Measurements from ENCODE around the gene ARSK. TPM values are rescaled to one million over a fixed set of nuclear protein-coding genes. Genes with fewer than 3 reads are reported as not detected.

The ARSK gene
- total RNA-seq, 6 experiments from 2014 or later = 2.1 to 4.9 (median 4.0) TPM

- DNase-seq (no peak), ATAC-seq (no peak)
- intact Hi-C loops (cut with DNase I) = no loop called here
- H3K27ac ChIP-seq = no peak overlapping the region
- TF ChIP-seq CTCF (IDR thresholded peaks at IDR 0.05) = no peak
- TF ChIP-seq POLR2A (IDR thresholded peaks at IDR 0.05) = no peak
- no peaks in the 10 kb centered on the region for H3K27me3 ChIP-seq
- no peaks in the 10 kb centered on the region for H3K9me3 ChIP-seq
- H3K36me3 ChIP-seq = peaks cover 0 to 32% (median under 1%) of the 10 kb centered on the region in 4 donors
- H3K4me3 ChIP-seq = no peak overlapping the region
- no peaks in the 10 kb centered on the region for H3K4me1 ChIP-seq
These were observed 26.3 kb upstream of the ARSK start for GRCh38 chr5:95528565-95528964.

GRCh38 chr5:95530416-95530815 is 24.5 kb upstream of the ARSK start:
- H3K4me3 ChIP-seq = no peak overlapping the region
- DNase-seq = no peak
- 100% methylated on average over 1 of the region's 2 CpGs for WGBS (ENCODE audit: insufficient coverage, low coverage, low lambda C conversion rate, missing lambda C conversion rate)
- TF ChIP-seq POLR2A (IDR thresholded peaks at IDR 0.05) (no peak), CTCF (IDR thresholded peaks at IDR 0.05) (no peak)
- H3K36me3 ChIP-seq = peaks cover 0 to 24% (median 0%) of the 10 kb centered on the region in 4 donors
- no peaks in the 10 kb centered on the region for H3K27me3 ChIP-seq
- no peak for ATAC-seq
- H3K9me3 ChIP-seq = no peaks in the 10 kb centered on the region
- no peak overlapping the region for H3K27ac ChIP-seq
- no peaks in the 10 kb centered on the region for H3K4me1 ChIP-seq
- intact Hi-C loops (cut with DNase I) = no loop called here

GRCh38 chr5:95531491-95531890 is 23.4 kb upstream of the ARSK start:
- intact Hi-C loops (cut with DNase I) = no loop called here
- DNase-seq (no peak), ATAC-seq (no peak)
- Histone ChIP-seq H3K4me3 (no peak overlapping the region), H3K27me3 (no peaks in the 10 kb centered on the region), H3K4me1 (no peaks in the 10 kb centered on the region), H3K9me3 (no peaks in the 10 kb centered on the region), H3K36me3 (peaks cover 0 to 28% (median 0%) of the 10 kb centered on the region in 4 donors), H3K27ac (no peak overlapping the region)
- TF ChIP-seq POLR2A (IDR thresholded peaks at IDR 0.05) = no peak
- no peak for TF ChIP-seq CTCF (IDR thresholded peaks at IDR 0.05)

- no peak for TF ChIP-seq POLR2A (IDR thresholded peaks at IDR 0.05)
- no peak for TF ChIP-seq CTCF (IDR thresholded peaks at IDR 0.05)
- H3K4me1 ChIP-seq = no peaks in the 10 kb centered on the region
- WGBS (ENCODE audit: insufficient coverage, low coverage, low lambda C conversion rate, missing lambda C conversion rate) = 90% methylated on average over 2 of the region's 2 CpGs
- intact Hi-C loops (cut with DNase I) = no loop called here
- no peak overlapping the region for H3K4me3 ChIP-seq
- peaks cover 0 to 26% (median 2%) of the 10 kb centered on the region in 4 donors for H3K36me3 ChIP-seq
- H3K9me3 ChIP-seq = no peaks in the 10 kb centered on the region
- ATAC-seq (no peak), DNase-seq (no peak)
- H3K27ac ChIP-seq = no peak overlapping the region
- no peaks in the 10 kb centered on the region for H3K27me3 ChIP-seq
These were observed 22.5 kb upstream of the ARSK start for GRCh38 chr5:95532415-95532814.

GRCh38 chr5:95533106-95533505 is 21.8 kb upstream of the ARSK start:
- TF ChIP-seq POLR2A (IDR thresholded peaks at IDR 0.05) (no peak), CTCF (IDR thresholded peaks at IDR 0.05) (no peak)
- peaks cover 0 to 19% (median 2%) of the 10 kb centered on the region in 4 donors for H3K36me3 ChIP-seq
- DNase-seq (no peak), ATAC-seq (no peak)
- H3K4me3 ChIP-seq = no peak overlapping the region
- WGBS (ENCODE audit: insufficient coverage, low coverage, low lambda C conversion rate, missing lambda C conversion rate) = 66% methylated on average over 2 of the region's 2 CpGs
- no peaks in the 10 kb centered on the region for H3K4me1 ChIP-seq
- H3K27ac ChIP-seq = no peak overlapping the region
- no peaks in the 10 kb centered on the region for H3K27me3 ChIP-seq
- intact Hi-C loops (cut with DNase I) = no loop called here
- no peaks in the 10 kb centered on the region for H3K9me3 ChIP-seq

Measured in right lobe of liver (tissue), 6 donors.